GM13976 (cell line): Measurements from ENCODE around the gene ADD1.

Experiments used
- DNase-seq: peaks from one replicate; pipeline ENCODE4 v3.0.0; 2012; ENCODE audit warnings: low spot score
- in situ Hi-C: fragments of 300-500 bp; cut with MboI; formaldehyde crosslinking; loops from one replicate; pipeline ENCODE4 v1.12.0; 2022; ENCODE audit warnings: low sequenced_read_pairs, mixed read lengths, inconsistent platforms; ENCODE audit not compliant: unreplicated experiment
- TF ChIP-seq, protein P1 (sequence below): IDR thresholded peaks from 2 replicates; pipeline ENCODE4 v1.5.1; 2012; ENCODE audit warnings: borderline replicate concordance, mild to moderate bottlenecking; ENCODE audit not compliant: insufficient read depth; ENCODE audit errors: extremely low read depth, missing control alignments, control extremely low read depth

Gene ADD1

DNA sequence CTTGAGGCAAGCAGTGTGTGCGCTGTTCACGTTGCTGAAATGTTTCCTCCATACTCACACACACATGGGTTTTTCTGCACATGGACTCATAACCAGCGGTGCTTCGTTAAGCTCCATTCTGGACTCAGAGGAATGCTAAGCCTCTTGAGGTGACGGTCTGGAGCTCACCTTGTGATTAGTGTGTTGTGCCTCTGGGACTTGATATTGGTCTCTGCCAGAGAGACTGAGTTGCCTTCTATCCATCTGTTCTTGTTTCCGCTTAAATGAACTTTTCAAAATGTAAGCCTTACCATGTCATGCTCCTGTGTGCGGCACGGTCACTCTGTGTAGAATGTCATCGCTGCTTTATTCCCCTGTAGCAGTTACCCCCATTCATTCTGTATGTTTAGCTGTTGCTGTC is 42.5 kb downstream of the ADD1 start:
- in situ Hi-C loops, result no loop called here
- DNase-seq, result no peak
- TF ChIP-seq, protein P1, sequence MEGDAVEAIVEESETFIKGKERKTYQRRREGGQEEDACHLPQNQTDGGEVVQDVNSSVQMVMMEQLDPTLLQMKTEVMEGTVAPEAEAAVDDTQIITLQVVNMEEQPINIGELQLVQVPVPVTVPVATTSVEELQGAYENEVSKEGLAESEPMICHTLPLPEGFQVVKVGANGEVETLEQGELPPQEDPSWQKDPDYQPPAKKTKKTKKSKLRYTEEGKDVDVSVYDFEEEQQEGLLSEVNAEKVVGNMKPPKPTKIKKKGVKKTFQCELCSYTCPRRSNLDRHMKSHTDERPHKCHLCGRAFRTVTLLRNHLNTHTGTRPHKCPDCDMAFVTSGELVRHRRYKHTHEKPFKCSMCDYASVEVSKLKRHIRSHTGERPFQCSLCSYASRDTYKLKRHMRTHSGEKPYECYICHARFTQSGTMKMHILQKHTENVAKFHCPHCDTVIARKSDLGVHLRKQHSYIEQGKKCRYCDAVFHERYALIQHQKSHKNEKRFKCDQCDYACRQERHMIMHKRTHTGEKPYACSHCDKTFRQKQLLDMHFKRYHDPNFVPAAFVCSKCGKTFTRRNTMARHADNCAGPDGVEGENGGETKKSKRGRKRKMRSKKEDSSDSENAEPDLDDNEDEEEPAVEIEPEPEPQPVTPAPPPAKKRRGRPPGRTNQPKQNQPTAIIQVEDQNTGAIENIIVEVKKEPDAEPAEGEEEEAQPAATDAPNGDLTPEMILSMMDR, result no peak

DNA sequence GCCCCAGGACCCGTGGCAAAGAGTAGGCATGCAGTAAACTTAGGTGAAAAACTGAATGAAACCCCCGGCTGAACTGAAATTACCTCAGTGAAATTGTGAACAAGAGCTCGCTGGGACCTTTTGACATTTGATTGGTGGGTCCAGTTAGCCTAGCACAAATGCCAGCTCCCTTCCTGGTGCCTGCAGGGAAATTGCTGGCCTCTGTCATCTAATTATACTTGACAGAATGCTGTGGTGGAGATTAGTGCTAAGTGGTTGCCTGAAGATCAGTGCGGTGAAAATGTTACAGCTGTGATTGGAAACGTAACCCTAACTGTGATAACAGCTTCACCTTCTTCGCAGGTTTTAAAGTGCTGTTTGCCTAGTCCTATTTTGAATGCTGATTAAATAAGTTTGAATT is 43.0 kb downstream of the ADD1 start:
- in situ Hi-C loops, result no loop called here
- TF ChIP-seq, protein P1, result no peak
- no peak for DNase-seq

DNA sequence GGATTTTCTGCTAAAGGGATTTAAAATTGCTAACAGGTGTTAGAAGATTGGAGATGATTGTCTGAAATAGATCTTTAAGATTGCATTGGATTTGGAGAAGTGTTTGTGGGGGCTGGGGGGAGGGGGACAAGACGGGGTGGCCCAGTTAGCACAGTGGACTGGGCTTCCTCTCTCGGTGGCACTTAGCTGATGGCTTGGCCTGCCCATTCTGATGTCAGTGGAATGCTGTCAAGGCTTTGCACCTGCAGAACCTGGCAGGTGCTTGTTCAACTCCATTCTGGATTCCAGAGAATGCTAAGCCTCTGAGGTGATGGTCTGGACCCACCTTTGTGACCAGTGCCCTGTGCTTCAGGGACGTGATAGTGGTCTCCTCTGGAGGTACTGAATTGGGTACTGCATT is 43.7 kb downstream of the ADD1 start:
- no peak for DNase-seq
- TF ChIP-seq, protein P1, result no peak
- in situ Hi-C loops, result no loop called here

DNA sequence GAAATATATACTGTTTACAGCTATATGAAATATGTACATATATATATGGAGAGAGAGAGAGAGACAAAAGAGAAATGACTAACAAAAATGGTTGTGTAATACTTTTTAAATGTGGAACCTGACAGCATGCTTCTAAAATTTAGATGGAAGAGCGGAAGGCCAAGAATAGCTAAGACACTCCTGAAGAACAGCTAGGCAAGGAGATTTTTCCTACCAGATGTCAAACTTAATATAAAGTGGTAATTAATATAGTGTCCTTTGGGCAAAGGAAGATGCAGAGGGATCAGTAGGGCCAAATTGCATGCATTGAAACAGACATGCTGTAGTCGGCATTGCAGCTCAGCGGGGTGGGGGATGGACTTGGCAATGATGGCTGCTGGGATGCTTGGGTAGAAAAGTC is 45.2 kb downstream of the ADD1 start:
- no peak for DNase-seq
- in situ Hi-C loops, result no loop called here
- TF ChIP-seq, protein P1, result no peak

DNA sequence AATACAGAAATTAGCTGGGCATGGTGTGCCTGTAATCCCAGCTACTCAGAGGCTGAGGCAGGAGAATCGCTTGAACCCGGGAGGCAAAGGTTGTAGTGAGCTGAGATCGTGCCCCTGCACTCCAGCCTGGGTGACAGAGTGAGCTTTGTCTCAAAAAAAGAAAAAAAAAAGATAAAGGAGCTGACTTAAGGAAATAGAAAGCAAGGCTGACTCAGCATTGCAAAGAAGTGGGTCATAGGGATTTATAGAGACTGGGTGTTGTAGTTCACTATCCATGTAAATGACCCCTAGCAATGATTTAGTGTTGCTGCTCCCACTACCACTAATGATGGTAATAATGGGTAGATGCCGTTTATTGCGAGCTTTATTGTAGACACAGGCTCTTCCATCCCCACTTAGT is 47.6 kb downstream of the ADD1 start:
- in situ Hi-C loops, result no loop called here
- no peak for DNase-seq
- TF ChIP-seq, protein P1, result no peak

DNA sequence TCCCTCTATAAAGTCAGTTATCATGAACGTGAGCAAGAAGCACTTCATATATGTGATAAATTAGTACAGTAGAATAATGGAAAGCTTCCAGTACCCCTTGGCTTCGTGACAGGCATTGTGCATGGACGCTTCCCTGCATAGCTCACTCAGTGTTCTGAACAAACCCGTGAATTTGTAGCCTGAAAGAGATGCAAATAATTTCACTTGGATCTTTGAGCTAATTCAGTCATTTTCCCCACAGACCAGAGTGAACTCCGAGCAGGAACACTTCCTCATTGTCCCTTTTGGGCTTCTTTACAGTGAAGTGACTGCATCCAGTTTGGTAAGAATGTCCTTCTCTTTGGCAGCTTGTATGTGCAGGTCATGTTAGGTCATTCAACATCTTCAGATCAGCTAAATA is 50.1 kb downstream of the ADD1 start:
- TF ChIP-seq, protein P1, result no peak
- DNase-seq, result no peak
- in situ Hi-C loops, result no loop called here

DNA sequence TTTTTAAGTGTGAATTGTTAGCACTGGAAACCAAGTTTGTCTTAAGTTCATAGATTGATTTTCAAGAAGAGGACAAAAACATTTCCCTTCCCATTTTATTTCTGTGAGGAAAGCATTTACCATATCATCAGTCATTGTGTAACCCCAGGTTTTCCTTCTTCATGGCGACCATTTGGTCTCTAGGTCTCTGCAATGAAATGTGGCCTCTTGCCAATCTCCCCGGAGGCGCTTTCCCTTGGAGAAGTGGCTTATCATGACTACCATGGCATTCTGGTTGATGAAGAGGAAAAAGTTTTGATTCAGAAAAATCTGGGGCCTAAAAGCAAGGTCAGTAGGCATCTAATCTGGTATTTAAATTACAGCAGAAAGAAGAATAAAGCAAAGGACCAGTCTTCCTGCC is 54.4 kb downstream of the ADD1 start:
- TF ChIP-seq, protein P1, result no peak
- in situ Hi-C loops, result no loop called here
- DNase-seq, result no peak
